ENCODE measurements around the gene ZNF189.
A peak's percentile ranks its signal among the peaks of the same experiment; 100 is the strongest.

Gene ZNF189

GRCh38 chr9:101453776-101454570 lies 55.3 kb downstream of the ZNF189 start:
- peak; percentile 29 for DNase-seq

GRCh38 chr9:101455656-101456240 lies 57.1 kb downstream of the ZNF189 start:
- DNase-seq, result peak; percentile 79

DNA sequence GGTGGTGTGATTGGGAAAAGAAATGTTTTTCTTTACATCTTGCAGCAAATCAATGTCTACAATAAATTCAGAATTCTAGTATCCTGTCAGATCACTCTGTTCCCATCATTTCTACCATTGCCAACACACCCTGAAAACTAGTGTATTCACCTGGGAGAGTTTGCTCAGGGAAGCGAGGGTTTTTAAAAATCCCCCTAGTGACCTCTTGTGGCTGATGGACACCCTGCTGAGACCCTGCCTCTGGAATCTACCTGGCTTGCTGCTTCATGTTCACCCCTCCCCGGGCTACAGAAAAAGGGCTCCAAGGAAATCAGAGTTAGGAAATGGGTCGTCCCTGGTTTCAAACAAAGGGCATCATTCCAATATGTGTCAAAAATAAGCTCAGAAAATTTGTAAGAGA lies 58.4 kb downstream of the ZNF189 start:
- no peak for DNase-seq

- DNase-seq, result peak; percentile 76
Observed at GRCh38 chr9:101458963-101459631, 60.4 kb downstream of the ZNF189 start.

All from fibroblast of skin of abdomen (primary cell).